K562 (cell line): Measurements from ENCODE around the gene RGS7. TPM values are rescaled to one million over a fixed set of nuclear protein-coding genes. Genes with fewer than 3 reads are reported as not detected.

ENCODE experiments used
- ATAC-seq: fragments of 200-7000 bp; cut with Tn5 transposase; 3 replicates; pipeline ENCODE4 v1.9.1; 2020; ENCODE audit warnings: moderate library complexity
- BruUV-seq: library from RNA; stranded (reverse); fragments of 400-500 nt; replicated peaks from 2 replicates; lab custom pipeline; 2021; lab: Mats Ljungman, UMichigan
- CTCF ChIA-PET: fragments of 300-600 bp; formaldehyde crosslinking; extraction: SDS; loops from one replicate; lab custom pipeline; 2021; ENCODE audit warnings: low intra/inter-chr PET ratio; lab: Yijun Ruan, JAX
- POLR2A ChIA-PET: fragments of 300-600, 350-650 bp; sonication (Branson Sonifier 250); formaldehyde crosslinking; extraction: SDS; loops from one replicate; lab custom pipeline; 2021; ENCODE audit warnings: antibody characterized with exemption, inconsistent platforms; lab: Yijun Ruan, JAX
- DNase-seq, 4 experiments: peaks; one replicate each; pipeline versions ENCODE4 v3.0.0 to v3.0.0-alpha.2; 2011 to 2018; ENCODE audit warnings: low spot score in 3 of 4, mixed read lengths in 3 of 4; ENCODE audit errors: extremely low read depth in 1 of 4
- FAIRE-seq: peaks from 2 replicates; lab custom pipeline; 2011; peaks lifted over from hg19 to GRCh38; lab: Jason Lieb, UNC
- H2AFZ ChIP-seq: 2 replicates; pipeline ENCODE4 v1.6.0; 2011; ENCODE audit warnings: low read depth, low read length, control low read depth, inconsistent platforms
- H3K27ac ChIP-seq: fragments of 200-600 bp; 3 replicates; pipeline ENCODE4 v1.8.0; 2011; ENCODE audit warnings: low read depth, mild to moderate bottlenecking, control low read depth, inconsistent platforms, low read length, moderate library complexity, mixed read lengths; ENCODE audit errors: extremely low read depth
- H3K27me3 ChIP-seq, 2 experiments: fragments of 300-600 bp in 1 of 2; 2 replicates in 1 of 2; 3 replicates in 1 of 2; pipeline versions ENCODE4 v1.6.0 to v1.8.0; 2011; ENCODE audit warnings: inconsistent platforms in 2 of 2, low read length in 2 of 2, mild to moderate bottlenecking in 1 of 2, mixed read lengths in 1 of 2, moderate library complexity in 1 of 2; ENCODE audit not compliant: control insufficient read depth in 2 of 2, insufficient read depth in 2 of 2
- H3K36me3 ChIP-seq: fragments of 300-600 bp; 3 replicates; pipeline ENCODE4 v1.8.0; 2011; ENCODE audit warnings: mild to moderate bottlenecking, low read length, inconsistent platforms; ENCODE audit not compliant: control insufficient read depth, insufficient read depth
- H3K4me1 ChIP-seq, 2 experiments: fragments of 200-600 bp in 1 of 2; replicated peaks in 1 of 2; 2 replicates in 1 of 2; 3 replicates in 1 of 2; pipeline versions ENCODE4 v1.5.1 to v1.8.0; 2011; ENCODE audit warnings: inconsistent platforms in 2 of 2, low read length in 2 of 2, mild to moderate bottlenecking in 1 of 2, mixed read lengths in 1 of 2, moderate library complexity in 1 of 2; ENCODE audit not compliant: control insufficient read depth in 2 of 2, insufficient read depth in 2 of 2
- H3K4me2 ChIP-seq: 2 replicates; pipeline ENCODE4 v1.6.1; 2011; ENCODE audit warnings: low read length, control low read depth, inconsistent platforms, mixed read lengths; ENCODE audit not compliant: insufficient read depth
- H3K4me3 ChIP-seq: fragments of 200-600 bp; sonication (generic), shearing (Covaris generic); 2 replicates; pipeline ENCODE4 v1.5.1; 2016; ENCODE audit warnings: control low read depth, inconsistent platforms
- H3K79me2 ChIP-seq: fragments of 200-600 bp; 3 replicates; pipeline ENCODE4 v1.8.0; 2011; ENCODE audit warnings: low read length, inconsistent platforms; ENCODE audit not compliant: control insufficient read depth, insufficient read depth
- H3K9ac ChIP-seq, 2 experiments: 2 replicates each; pipeline versions ENCODE4 v1.6.0 to v1.6.1; 2011; ENCODE audit warnings: low read depth in 2 of 2, low read length in 2 of 2, control low read depth in 1 of 2, inconsistent platforms in 1 of 2, mild to moderate bottlenecking in 1 of 2, mixed read lengths in 1 of 2; ENCODE audit not compliant: insufficient read depth in 1 of 2
- H3K9me1 ChIP-seq: one replicate; pipeline ENCODE4 v1.6.0; 2011; ENCODE audit warnings: inconsistent platforms, mild to moderate bottlenecking, low read length, moderate library complexity; ENCODE audit not compliant: control insufficient read depth, insufficient read depth
- H3K9me3 ChIP-seq: replicated peaks from 2 replicates; pipeline ENCODE4 v1.5.1; 2011; ENCODE audit warnings: low read depth, low read length, inconsistent platforms; ENCODE audit not compliant: control insufficient read depth, insufficient read depth
- H4K20me1 ChIP-seq: replicated peaks from 2 replicates; pipeline ENCODE4 v1.6.1; 2011; ENCODE audit warnings: low read length, inconsistent platforms, mixed read lengths; ENCODE audit not compliant: control insufficient read depth, insufficient read depth
- ARID4B ChIP-seq: sonication (generic); formaldehyde crosslinking; IDR thresholded peaks from 2 replicates; pipeline ENCODE4 v1.8.0; 2022; ENCODE audit warnings: mild to moderate bottlenecking, missing genetic modification reagents
- HMBOX1 ChIP-seq: sonication (generic); IDR thresholded peaks from 2 replicates; pipeline ENCODE4 v1.6.1; 2016
- POLR2B ChIP-seq: fragments of 450-650 bp; IDR thresholded peaks from 2 replicates; pipeline ENCODE4 v1.6.1; 2018; ENCODE audit warnings: low read depth; ENCODE audit not compliant: partially characterized antibody
- RBM34 ChIP-seq: fragments of 200-400 bp; formaldehyde crosslinking; IDR thresholded peaks from 2 replicates; pipeline ENCODE4 v1.6.1; 2018; ENCODE audit warnings: low read length, borderline replicate concordance; ENCODE audit not compliant: insufficient read depth
- SNRNP70 ChIP-seq: fragments of 200-400 bp; formaldehyde crosslinking; optimal IDR thresholded peaks from 2 replicates; pipeline ENCODE3; 2017; ENCODE audit warnings: low read depth, low read length
- TSHZ1 ChIP-seq: fragments of 250-450 bp; sonication (Bioruptor Pico); IDR thresholded peaks from 2 replicates; pipeline ENCODE4 v1.4.0; 2020; ENCODE audit warnings: mild to moderate bottlenecking, moderate library complexity
- ZNF134 ChIP-seq: fragments of 250-450 bp; sonication (Bioruptor Pico); conservative IDR thresholded peaks from 2 replicates; pipeline ENCODE4 v1.4.0; 2020
- ZNF431 ChIP-seq: sonication (generic); formaldehyde crosslinking; IDR thresholded peaks from 2 replicates; pipeline ENCODE4 v1.8.0; 2022; ENCODE audit warnings: mild to moderate bottlenecking, missing genetic modification reagents
- ZNF655 ChIP-seq: fragments of 250-450 bp; sonication (Bioruptor Pico); IDR thresholded peaks from 2 replicates; pipeline ENCODE4 v1.5.0; 2021
- ZNF780A ChIP-seq: fragments of 250-450 bp; sonication (Bioruptor Pico); IDR thresholded peaks from 2 replicates; pipeline ENCODE4 v1.5.0; 2021; ENCODE audit warnings: mild to moderate bottlenecking
- in situ Hi-C: fragments of 300-500 bp; cut with MboI; formaldehyde crosslinking; loops from 4 replicates; pipeline ENCODE4 v1.15.0; 2018; ENCODE audit warnings: inconsistent platforms, mixed read lengths
- intact Hi-C: fragments of 100-400 bp; cut with micrococcal nuclease; formaldehyde crosslinking; loops from 2 replicates; pipeline ENCODE4 v1.14.2; 2022
- polyA plus RNA-seq, 8 experiments: library from polyadenylated mRNA; depleted of rRNA in 4 of 8; stranded (reverse) in 5 of 8; unstranded in 3 of 8; fragments of >200 nt; fragmentation: Nextera tagmentation in 2 of 8; fragmentation: Illumina TruSeq in 1 of 8; extraction: Ambion mirVana in 2 of 8; extraction: Trizol in 1 of 8; gene quantifications; 2 replicates each; pipeline versions ENCODE4 v1.2.1 to v1.2.3, GENCODE V29; 2011 to 2014; ENCODE audit warnings: inconsistent platforms in 1 of 8, missing spikeins in 1 of 8
- total RNA-seq, 7 experiments: library from RNA; depleted of rRNA in 6 of 7; stranded (reverse); fragments of >200 nt in 6 of 7; fragmentation: Illumina TruSeq in 2 of 7; extraction: Trizol in 2 of 7; gene quantifications; 2 replicates each; pipeline versions ENCODE4 v1.2.1 to v1.2.3, GENCODE V29; 2011 to 2021; ENCODE audit warnings: low replicate concordance in 1 of 7

Gene RGS7
- total and polyA plus RNA-seq, 9 of the 15 experiments (the other 6 are each of a cell fraction or from before 2014, with no cell fraction given): not detected

GRCh38 chr1:240768979-240769378 is 588.0 kb downstream of the RGS7 start (continued):
- no peak for TF ChIP-seq RBM34
- no peak for TF ChIP-seq HMBOX1
- no peak for TF ChIP-seq ZNF655

- H3K79me2 ChIP-seq: no peaks in the 10 kb centered on the region
- in situ Hi-C loops: no loop called here
- no TSS peak for BruUV-seq
- DNase-seq (no peak), ATAC-seq (no peak), FAIRE-seq (no peak)
- ChIA-PET CTCF (no interaction called here), POLR2A (no interaction called here)
- H3K27ac ChIP-seq: no peak overlapping the region
- intact Hi-C loops: no loop called here
- H3K4me2 ChIP-seq: no peak overlapping the region
- no peaks in the 10 kb centered on the region for H4K20me1 ChIP-seq
- no peaks in the 10 kb centered on the region for H3K9me1 ChIP-seq
- no peak overlapping the region for H3K9ac ChIP-seq
- H3K36me3 ChIP-seq: no peaks in the 10 kb centered on the region
- no peak overlapping the region for H3K4me3 ChIP-seq
- no peaks in the 10 kb centered on the region; the same call in 1 of the 2 replicates for H3K9me3 ChIP-seq
- H3K4me1 ChIP-seq: no peaks in the 10 kb centered on the region
- H3K27me3 ChIP-seq: no peaks in the 10 kb centered on the region
- H2AFZ ChIP-seq: no peak overlapping the region
- TF ChIP-seq SNRNP70 (no peak), ZNF134 (CRISPR knock-in tag) (no peak), ZNF780A (CRISPR knock-in tag) (no peak), POLR2B (no peak), ZNF431 (CRISPR knock-in tag) (no peak), ARID4B (CRISPR knock-in tag) (no peak), TSHZ1 (CRISPR knock-in tag) (no peak)
These were observed 590.2 kb downstream of the RGS7 start for GRCh38 chr1:240766831-240767230.
